HCT116 (cell line): ENCODE results near the gene SPAG5. TPM values are rescaled to one million over a fixed set of nuclear protein-coding genes. Genes with fewer than 3 reads are reported as not detected.

ENCODE experiments used
- ATAC-seq: fragments of 200-7000 bp; cut with Tn5 transposase; 2 replicates; pipeline ENCODE4 v1.9.1; 2020; ENCODE audit warnings: mild to moderate bottlenecking, moderate library complexity
- BruUV-seq: library from RNA; stranded (reverse); fragments of 400-500 nt; replicated peaks from 2 replicates; lab custom pipeline; 2021; lab: Mats Ljungman, UMichigan
- CTCF ChIA-PET: fragments of 300-600 bp; sonication (Branson Sonifier 250); formaldehyde crosslinking; loops from one replicate; lab custom pipeline; 2021; ENCODE audit warnings: antibody characterized with exemption; lab: Charles Lee
- POLR2A ChIA-PET: fragments of 300-600, 350-600 bp; sonication (Branson Sonifier 250); formaldehyde crosslinking; loops from one replicate; lab custom pipeline; 2021; ENCODE audit warnings: antibody characterized with exemption; lab: Charles Lee
- RAD21 ChIA-PET, 2 experiments: fragments of 300-600 bp; sonication (Branson Sonifier 250); formaldehyde crosslinking; loops; one replicate each; lab custom pipeline; 2023; ENCODE audit warnings: low total read pairs in 2 of 2; ENCODE audit not compliant: uncharacterized antibody in 2 of 2, unreplicated experiment in 2 of 2, low non-redundant PET in 1 of 2; lab: Charles Lee
- DNase-seq: peaks from one replicate; pipeline ENCODE4 v3.0.0-alpha.2; 2010; ENCODE audit warnings: low read depth, low spot score
- H2AFZ ChIP-seq: fragments of 200-600 bp; shearing (Covaris generic), sonication (generic); 2 replicates; pipeline ENCODE4 v1.6.1; 2017; ENCODE audit warnings: low read depth, mixed run types, mixed read lengths, antibody characterized with exemption, low read length; ENCODE audit not compliant: poor library complexity, severe bottlenecking
- H3K27ac ChIP-seq: 2 replicates; pipeline ENCODE4 v1.5.1; 2012; ENCODE audit warnings: low read depth, low read length
- H3K27me3 ChIP-seq: fragments of 200-600 bp; sonication (generic); 2 replicates; pipeline ENCODE4 v1.6.1; 2016; ENCODE audit warnings: mixed run types, low read length, mixed read lengths; ENCODE audit not compliant: insufficient read depth
- H3K36me3 ChIP-seq, 2 experiments: fragments of 200-500 bp in 1 of 2; fragments of 200-600 bp in 1 of 2; sonication (Bioruptor generic) in 1 of 2; sonication (generic) in 1 of 2; 2 replicates each; pipeline versions ENCODE4 v1.5.1 to v1.6.1; 2014 to 2016; ENCODE audit warnings: low read length in 2 of 2, inconsistent platforms in 1 of 2, mixed read lengths in 1 of 2, mixed run types in 1 of 2; ENCODE audit not compliant: insufficient read depth in 2 of 2, control insufficient read depth in 1 of 2
- H3K4me1 ChIP-seq, 2 experiments: fragments of 200-600 bp in 1 of 2; sonication (generic) in 1 of 2; 2 replicates each; pipeline versions ENCODE4 v1.5.1 to v1.6.1; 2012 to 2017; ENCODE audit warnings: low read length in 2 of 2, inconsistent platforms in 1 of 2, mild to moderate bottlenecking in 1 of 2, mixed read lengths in 1 of 2, mixed run types in 1 of 2, moderate library complexity in 1 of 2; ENCODE audit not compliant: insufficient read depth in 2 of 2, control insufficient read depth in 1 of 2
- H3K4me2 ChIP-seq: fragments of 200-600 bp; sonication (generic); 2 replicates; pipeline ENCODE4 v1.6.1; 2017; ENCODE audit warnings: mixed run types, low read length, mixed read lengths
- H3K4me3 ChIP-seq, 2 experiments: fragments of 200-600 bp in 1 of 2; sonication (generic) in 1 of 2; replicated peaks in 1 of 2; 2 replicates each; pipeline ENCODE4 v1.5.1; 2011 to 2016; ENCODE audit warnings: low read length in 2 of 2, control low read depth in 1 of 2, low read depth in 1 of 2, mild to moderate bottlenecking in 1 of 2, mixed read lengths in 1 of 2, mixed run types in 1 of 2
- H3K79me2 ChIP-seq: fragments of 200-600 bp; sonication (generic); 2 replicates; pipeline ENCODE4 v1.6.1; 2017; ENCODE audit warnings: mild to moderate bottlenecking, mixed run types, low read length, moderate library complexity, mixed read lengths; ENCODE audit not compliant: insufficient read depth
- H3K9ac ChIP-seq: fragments of 200-600 bp; sonication (generic); 2 replicates; pipeline ENCODE4 v1.6.1; 2016; ENCODE audit warnings: low read length, mixed read lengths
- H3K9me2 ChIP-seq: fragments of 200-600 bp; sonication (generic), shearing (Covaris generic); 2 replicates; pipeline ENCODE4 v1.6.1; 2017; ENCODE audit warnings: mixed run types, mild to moderate bottlenecking, moderate library complexity; ENCODE audit not compliant: insufficient read depth
- H3K9me3 ChIP-seq, 2 experiments: fragments of 200-500 bp in 1 of 2; fragments of 200-600 bp in 1 of 2; sonication (Bioruptor generic) in 1 of 2; sonication (generic) in 1 of 2; 2 replicates each; pipeline ENCODE4 v1.6.1; 2014 to 2017; ENCODE audit warnings: low read length in 2 of 2, mixed read lengths in 2 of 2, inconsistent platforms in 1 of 2, low read depth in 1 of 2, mild to moderate bottlenecking in 1 of 2, mixed run types in 1 of 2, moderate library complexity in 1 of 2; ENCODE audit not compliant: control insufficient read depth in 1 of 2, insufficient read depth in 1 of 2
- H4K20me1 ChIP-seq: fragments of 200-600 bp; sonication (generic), shearing (Covaris generic); 2 replicates; pipeline ENCODE4 v1.6.1; 2017; ENCODE audit warnings: mixed run types, mild to moderate bottlenecking, moderate library complexity; ENCODE audit not compliant: insufficient read depth
- ELF1 ChIP-seq: IDR thresholded peaks from 2 replicates; pipeline ENCODE4 v1.6.1; 2012; ENCODE audit warnings: low read depth, borderline replicate concordance
- EZH2phosphoT487 ChIP-seq: fragments of 200-600 bp; IDR thresholded peaks from 2 replicates; pipeline ENCODE4 v1.6.1; 2018; ENCODE audit warnings: antibody characterized with exemption, borderline replicate concordance
- JUND ChIP-seq: IDR thresholded peaks from 2 replicates; pipeline ENCODE4 v1.6.1; 2012
- REST ChIP-seq: IDR thresholded peaks from 2 replicates; pipeline ENCODE4 v1.6.1; 2012; ENCODE audit warnings: low read depth
- SIN3A ChIP-seq: IDR thresholded peaks from 2 replicates; pipeline ENCODE4 v1.6.1; 2012; ENCODE audit warnings: low read depth
- SRF ChIP-seq: IDR thresholded peaks from 2 replicates; pipeline ENCODE4 v1.6.1; 2012; ENCODE audit warnings: low read depth
- ZBTB33 ChIP-seq: IDR thresholded peaks from 2 replicates; pipeline ENCODE4 v1.6.1; 2011; ENCODE audit warnings: mild to moderate bottlenecking, low read length, moderate library complexity; ENCODE audit not compliant: insufficient replicate concordance; ENCODE audit errors: extremely low read depth
- intact Hi-C: fragments of 100-400 bp; cut with micrococcal nuclease; formaldehyde crosslinking; loops from 2 replicates; pipeline ENCODE4 v1.10.0; 2022
- total RNA-seq: library from RNA; stranded (reverse); gene quantifications from one replicate; pipeline ENCODE4 v1.2.1, GENCODE V29; 2021; ENCODE audit not compliant: unreplicated experiment

SPAG5 gene
- total RNA-seq, 1 experiment from 2014 or later, result 94.9 TPM

- RAD21 ChIA-PET, result no interaction called here
- ATAC-seq, result no peak
These were observed 31.2 kb downstream of the SPAG5 start for GRCh38 chr17:28567604-28568003.

More at GRCh38 chr17:28567604-28568003, 31.2 kb downstream of the SPAG5 start:
- peaks cover 34% of the 10 kb centered on the region for H3K79me2 ChIP-seq
- no peak overlapping the region for H3K4me3 ChIP-seq
- H3K9ac ChIP-seq, result no peak overlapping the region
- H4K20me1 ChIP-seq, result no peaks in the 10 kb centered on the region
- no peak for DNase-seq
- BruUV-seq, result no TSS peak
- no peaks in the 10 kb centered on the region for H3K9me3 ChIP-seq
- H2AFZ ChIP-seq, result no peak overlapping the region
- no peaks in the 10 kb centered on the region for H3K9me2 ChIP-seq
- H3K4me2 ChIP-seq, result no peak overlapping the region
- peaks cover 3 to 8% of the 10 kb centered on the region in 2 experiments; a peak in 2 of 4 replicates for H3K36me3 ChIP-seq
- H3K4me1 ChIP-seq, result peaks cover 6 to 30% of the 10 kb centered on the region in 2 experiments
- no peaks in the 10 kb centered on the region for H3K27me3 ChIP-seq
- ChIA-PET POLR2A (no interaction called here), CTCF (no interaction called here)
- no peak overlapping the region for H3K27ac ChIP-seq
- TF ChIP-seq ZBTB33 (no peak), JUND (no peak), EZH2phosphoT487 (no peak), REST (no peak), ELF1 (no peak), SRF (no peak), SIN3A (no peak)
- intact Hi-C loops, result no loop called here
